H9 (cell line): Measurements from ENCODE around the gene KRTAP6-2. TPM values are rescaled to one million over a fixed set of nuclear protein-coding genes. Genes with fewer than 3 reads are reported as not detected.

Source experiments
- DNase-seq: peaks from one replicate; pipeline ENCODE4 v3.0.0-alpha.2; 2017
- H2AFZ ChIP-seq: one replicate; pipeline ENCODE4 v1.6.1; 2013; ENCODE audit warnings: mild to moderate bottlenecking, low read length, control low read depth, moderate library complexity
- H2AK5ac ChIP-seq: 2 replicates; pipeline ENCODE4 v1.6.1; 2013; ENCODE audit warnings: low read length, control low read depth, mixed read lengths; ENCODE audit not compliant: insufficient read length
- H2BK120ac ChIP-seq: one replicate; pipeline ENCODE4 v1.6.1; 2013; ENCODE audit warnings: low read depth, mild to moderate bottlenecking, low read length, control low read depth, inconsistent platforms; ENCODE audit not compliant: poor library complexity, severe bottlenecking
- H2BK12ac ChIP-seq: 2 replicates; pipeline ENCODE4 v1.6.1; 2013; ENCODE audit warnings: low read length, control low read depth, mixed read lengths, low read depth; ENCODE audit not compliant: insufficient read length
- H2BK15ac ChIP-seq: 2 replicates; pipeline ENCODE4 v1.6.1; 2013; ENCODE audit warnings: low read depth, low read length, control low read depth
- H2BK20ac ChIP-seq: one replicate; pipeline ENCODE4 v1.6.1; 2013; ENCODE audit warnings: low read depth, mild to moderate bottlenecking, low read length, control low read depth, inconsistent platforms; ENCODE audit not compliant: poor library complexity, severe bottlenecking
- H2BK5ac ChIP-seq: 2 replicates; pipeline ENCODE4 v1.6.1; 2013; ENCODE audit warnings: low read length, control low read depth, mixed read lengths; ENCODE audit not compliant: insufficient read length
- H3K14ac ChIP-seq: 2 replicates; pipeline ENCODE4 v1.6.1; 2013; ENCODE audit warnings: low read length, control low read depth; ENCODE audit not compliant: insufficient read depth
- H3K18ac ChIP-seq: 2 replicates; pipeline ENCODE4 v1.6.1; 2013; ENCODE audit warnings: low read depth, mild to moderate bottlenecking, mixed read lengths, low read length, control low read depth; ENCODE audit not compliant: insufficient read length
- H3K23ac ChIP-seq: 2 replicates; pipeline ENCODE4 v1.6.1; 2013; ENCODE audit warnings: low read length, control low read depth, mixed read lengths, low read depth; ENCODE audit not compliant: insufficient read length
- H3K23me2 ChIP-seq: 2 replicates; pipeline ENCODE4 v1.6.1; 2013; ENCODE audit warnings: low read depth, mild to moderate bottlenecking, mixed read lengths, low read length, control low read depth; ENCODE audit not compliant: insufficient read length, poor library complexity, severe bottlenecking
- H3K27ac ChIP-seq: 2 replicates; pipeline ENCODE4 v1.5.1; 2013; ENCODE audit warnings: low read length, control low read depth, mixed read lengths, low read depth; ENCODE audit not compliant: insufficient read length
- H3K27me3 ChIP-seq: 2 replicates; pipeline ENCODE4 v1.6.1; 2013; ENCODE audit warnings: low read length, control low read depth, inconsistent platforms; ENCODE audit not compliant: insufficient read depth
- H3K4ac ChIP-seq: 2 replicates; pipeline ENCODE4 v1.6.1; 2013; ENCODE audit warnings: low read depth, mild to moderate bottlenecking, control low read depth, inconsistent platforms, low read length, moderate library complexity
- H3K4me1 ChIP-seq: 2 replicates; pipeline ENCODE4 v1.6.1; 2013; ENCODE audit warnings: low read length, control low read depth, inconsistent platforms; ENCODE audit not compliant: insufficient read depth
- H3K4me2 ChIP-seq: 2 replicates; pipeline ENCODE4 v1.6.1; 2013; ENCODE audit warnings: low read length, control low read depth, mixed read lengths; ENCODE audit not compliant: insufficient read length, insufficient read depth
- H3K56ac ChIP-seq: 2 replicates; pipeline ENCODE4 v1.6.1; 2013; ENCODE audit warnings: low read depth, mild to moderate bottlenecking, mixed read lengths, low read length, control low read depth; ENCODE audit not compliant: insufficient read length
- H3K79me1 ChIP-seq: 2 replicates; pipeline ENCODE4 v1.6.1; 2013; ENCODE audit warnings: low read depth, mild to moderate bottlenecking, moderate library complexity, low read length, control low read depth, inconsistent platforms; ENCODE audit not compliant: insufficient read depth, poor library complexity, severe bottlenecking
- H3K79me2 ChIP-seq: 2 replicates; pipeline ENCODE4 v1.6.1; 2013; ENCODE audit warnings: low read length, control low read depth, inconsistent platforms; ENCODE audit not compliant: insufficient read depth
- H3K9ac ChIP-seq: 2 replicates; pipeline ENCODE4 v1.6.1; 2013; ENCODE audit warnings: low read length, control low read depth, mixed read lengths; ENCODE audit not compliant: insufficient read length; ENCODE audit errors: extremely low read depth
- H3K9me3 ChIP-seq: one replicate; pipeline ENCODE4 v1.6.1; 2013; ENCODE audit warnings: low read depth, low read length, inconsistent platforms; ENCODE audit not compliant: control insufficient read depth
- H3T11ph ChIP-seq: one replicate; pipeline ENCODE4 v1.6.1; 2013; ENCODE audit warnings: mild to moderate bottlenecking, low read length, control low read depth, inconsistent platforms
- H4K20me1 ChIP-seq: one replicate; pipeline ENCODE4 v1.6.1; 2013; ENCODE audit not compliant: control insufficient read depth, insufficient read length, insufficient read depth
- H4K5ac ChIP-seq: 2 replicates; pipeline ENCODE4 v1.6.1; 2013; ENCODE audit warnings: low read depth, mild to moderate bottlenecking, mixed read lengths, low read length, control low read depth; ENCODE audit not compliant: insufficient read length
- H4K8ac ChIP-seq: replicated peaks from 2 replicates; pipeline ENCODE4 v1.6.1; 2013; ENCODE audit warnings: low read length, control low read depth, mixed read lengths, low read depth; ENCODE audit not compliant: insufficient read length
- H4K91ac ChIP-seq: 2 replicates; pipeline ENCODE4 v1.6.1; 2013; ENCODE audit warnings: low read depth, mild to moderate bottlenecking, moderate library complexity, mixed read lengths, low read length, control low read depth; ENCODE audit not compliant: insufficient read length
- H3K27ac Mint-ChIP-seq, 3 experiments: 2 replicates in 2 of 3; 3 replicates in 1 of 3; pipeline ENCODE4 v1.8.0; 2020 to 2021; ENCODE audit warnings: mixed read lengths in 3 of 3, mild to moderate bottlenecking in 1 of 3, moderate library complexity in 1 of 3
- H3K27me3 Mint-ChIP-seq: 2 replicates; pipeline ENCODE4 v1.8.0; 2021; ENCODE audit warnings: low read depth, mild to moderate bottlenecking, moderate library complexity, mixed read lengths
- H3K36me3 Mint-ChIP-seq, 3 experiments: 2 replicates in 2 of 3; 3 replicates in 1 of 3; pipeline ENCODE4 v1.8.0; 2020 to 2021; ENCODE audit warnings: low read depth in 3 of 3, mixed read lengths in 3 of 3; ENCODE audit not compliant: insufficient read depth in 1 of 3
- H3K4me1 Mint-ChIP-seq, 2 experiments: 2 replicates each; pipeline ENCODE4 v1.8.0; 2020; ENCODE audit warnings: mixed read lengths in 2 of 2
- H3K4me3 Mint-ChIP-seq, 2 experiments: 2 replicates in 1 of 2; 3 replicates in 1 of 2; pipeline ENCODE4 v1.8.0; 2020 to 2021; ENCODE audit warnings: mild to moderate bottlenecking in 2 of 2, mixed read lengths in 2 of 2, moderate library complexity in 1 of 2
- H3K9me3 Mint-ChIP-seq, 2 experiments: 2 replicates in 1 of 2; 3 replicates in 1 of 2; pipeline ENCODE4 v1.8.0; 2020; ENCODE audit warnings: mild to moderate bottlenecking in 2 of 2, mixed read lengths in 2 of 2, moderate library complexity in 1 of 2
- WGBS: extraction: QIAGEN DNeasy Blood & Tissue Kit; methylation state at CpG from one replicate; pipeline ENCODE4 v1.1.7; 2013; ENCODE audit warnings: missing lambda C conversion rate, low lambda C conversion rate, mixed read lengths; ENCODE audit not compliant: insufficient read length; ENCODE audit errors: extremely low coverage; 5-methylcytosine and 5-hydroxymethylcytosine counted together
- total RNA-seq: library from RNA; stranded (reverse); gene quantifications from 2 replicates; pipeline ENCODE4 v1.2.1, GENCODE V29; 2021
- TF ChIP-seq, protein P1 (sequence below): fragments of 200-600 bp; sonication (generic); conservative IDR thresholded peaks from 3 replicates; pipeline ENCODE4 v1.8.0; 2021; ENCODE audit warnings: antibody characterized with exemption, mild to moderate bottlenecking

The KRTAP6-2 gene
- total RNA-seq, 1 experiment from 2014 or later, result not detected

DNA sequence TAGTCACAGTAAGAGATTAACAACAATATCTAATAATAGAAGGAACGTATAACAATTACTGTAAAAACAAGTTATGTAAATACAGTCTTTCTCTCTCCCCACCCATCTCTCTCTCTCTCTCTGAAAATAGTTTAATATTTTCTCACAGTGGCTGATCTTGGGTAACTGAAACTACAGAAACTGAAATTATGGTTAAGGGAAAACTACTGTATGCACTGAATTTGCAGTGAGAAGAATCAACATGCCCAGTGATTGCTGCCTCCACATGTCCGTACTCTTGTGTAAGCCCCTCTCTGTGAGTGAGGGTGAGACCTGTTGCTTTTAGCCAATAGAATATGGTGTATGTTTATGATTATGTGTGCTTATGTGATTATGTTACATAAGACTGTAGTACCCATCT, 13.4 kb upstream of the KRTAP6-2 start:
- TF ChIP-seq, protein P1, sequence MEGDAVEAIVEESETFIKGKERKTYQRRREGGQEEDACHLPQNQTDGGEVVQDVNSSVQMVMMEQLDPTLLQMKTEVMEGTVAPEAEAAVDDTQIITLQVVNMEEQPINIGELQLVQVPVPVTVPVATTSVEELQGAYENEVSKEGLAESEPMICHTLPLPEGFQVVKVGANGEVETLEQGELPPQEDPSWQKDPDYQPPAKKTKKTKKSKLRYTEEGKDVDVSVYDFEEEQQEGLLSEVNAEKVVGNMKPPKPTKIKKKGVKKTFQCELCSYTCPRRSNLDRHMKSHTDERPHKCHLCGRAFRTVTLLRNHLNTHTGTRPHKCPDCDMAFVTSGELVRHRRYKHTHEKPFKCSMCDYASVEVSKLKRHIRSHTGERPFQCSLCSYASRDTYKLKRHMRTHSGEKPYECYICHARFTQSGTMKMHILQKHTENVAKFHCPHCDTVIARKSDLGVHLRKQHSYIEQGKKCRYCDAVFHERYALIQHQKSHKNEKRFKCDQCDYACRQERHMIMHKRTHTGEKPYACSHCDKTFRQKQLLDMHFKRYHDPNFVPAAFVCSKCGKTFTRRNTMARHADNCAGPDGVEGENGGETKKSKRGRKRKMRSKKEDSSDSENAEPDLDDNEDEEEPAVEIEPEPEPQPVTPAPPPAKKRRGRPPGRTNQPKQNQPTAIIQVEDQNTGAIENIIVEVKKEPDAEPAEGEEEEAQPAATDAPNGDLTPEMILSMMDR, result no peak

More for the DNA sequence above, 13.4 kb upstream of the KRTAP6-2 start:
- Histone ChIP-seq H2BK15ac (no peak overlapping the region), H3K4me2 (no peak overlapping the region), H2BK12ac (no peak overlapping the region), H3K27ac (no peak overlapping the region), H3K4me1 (no peaks in the 10 kb centered on the region), H3K23ac (no peak overlapping the region), H3K9ac (no peak overlapping the region), H3K9me3 (no peaks in the 10 kb centered on the region), H2AK5ac (no peak overlapping the region), H4K8ac (no peak overlapping the region), H4K20me1 (no peaks in the 10 kb centered on the region), H2BK5ac (no peak overlapping the region), H2AFZ (no peak overlapping the region), H3K79me1 (no peaks in the 10 kb centered on the region), H2BK20ac (no peak overlapping the region), H4K5ac (no peak overlapping the region), H3K27me3 (no peaks in the 10 kb centered on the region), H3K56ac (no peak overlapping the region), H2BK120ac (no peak overlapping the region), H3K14ac (no peak overlapping the region), H3K4ac (no peak overlapping the region), H3K23me2 (no peaks in the 10 kb centered on the region), H3K79me2 (no peaks in the 10 kb centered on the region), H3K18ac (no peak overlapping the region), H4K91ac (no peak overlapping the region), H3T11ph (no peak overlapping the region)
- Mint-ChIP-seq H3K27ac (no peak overlapping the region), H3K36me3 (peaks cover 0 to 24% (median 5%) of the 10 kb centered on the region in 3 experiments; a peak in 5 of 7 replicates), H3K4me3 (no peak overlapping the region), H3K4me1 (no peaks in the 10 kb centered on the region), H3K9me3 (peaks cover 3 to 43% of the 10 kb centered on the region in 2 experiments; a peak in 4 of 5 replicates), H3K27me3 (peaks cover 3% of the 10 kb centered on the region; the same call in 1 of the 2 replicates)
- WGBS, result no CpG with 5 or more reads among the region's 2 CpGs
- no peak for DNase-seq
